HG03060 (cell line): Measurements from ENCODE around the gene HSPB8.

ENCODE experiments used
- ATAC-seq: cut with Tn5 transposase; IDR thresholded peaks from one replicate; pipeline ENCODE4 v1.9.1; 2021; ENCODE audit warnings: low read depth, moderate number of reproducible peaks; ENCODE audit not compliant: unreplicated experiment

HSPB8 gene

DNA sequence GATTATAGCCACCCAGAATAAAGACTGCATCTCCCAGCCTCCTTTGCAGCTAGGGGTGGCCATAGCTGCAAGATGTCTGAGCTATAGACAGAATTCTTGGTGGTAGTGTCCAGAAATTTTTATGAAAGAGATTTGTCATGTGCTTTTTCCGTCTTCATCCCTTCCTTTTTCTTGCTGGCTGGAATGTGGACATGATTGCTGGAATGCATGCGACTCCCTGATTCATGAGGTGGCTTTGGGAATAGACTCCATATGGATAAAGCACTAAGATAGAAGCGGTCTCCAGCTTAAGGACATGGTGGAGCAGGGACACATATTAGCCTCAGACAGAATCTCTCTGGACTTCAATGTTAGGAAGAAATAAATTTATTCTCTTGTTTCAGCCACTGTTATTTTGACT lies 10.0 kb upstream of the HSPB8 start:
- ATAC-seq, result no peak

- ATAC-seq, result no peak
These were observed 9.6 kb upstream of the HSPB8 start for GRCh38 chr12:119169150-119169549.

DNA sequence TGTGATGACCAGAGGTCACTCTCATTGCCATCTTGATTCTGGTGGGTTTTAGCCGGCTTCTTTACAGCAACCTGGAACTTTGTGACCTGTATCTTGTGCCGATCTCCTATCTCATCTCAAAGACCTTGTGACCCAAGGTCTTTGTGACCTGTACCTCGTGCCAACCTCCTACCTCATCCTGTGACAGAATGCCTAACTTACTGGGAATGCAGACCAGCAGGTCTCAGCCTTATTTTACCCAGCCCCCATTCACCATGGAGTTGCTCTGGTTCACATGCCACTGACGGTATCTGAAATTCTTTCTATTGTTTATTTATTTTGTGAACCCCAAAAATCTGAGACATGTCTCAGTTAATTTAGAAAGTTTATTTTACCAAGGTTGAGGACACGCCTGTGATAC lies 7.4 kb upstream of the HSPB8 start:
- no peak for ATAC-seq

DNA sequence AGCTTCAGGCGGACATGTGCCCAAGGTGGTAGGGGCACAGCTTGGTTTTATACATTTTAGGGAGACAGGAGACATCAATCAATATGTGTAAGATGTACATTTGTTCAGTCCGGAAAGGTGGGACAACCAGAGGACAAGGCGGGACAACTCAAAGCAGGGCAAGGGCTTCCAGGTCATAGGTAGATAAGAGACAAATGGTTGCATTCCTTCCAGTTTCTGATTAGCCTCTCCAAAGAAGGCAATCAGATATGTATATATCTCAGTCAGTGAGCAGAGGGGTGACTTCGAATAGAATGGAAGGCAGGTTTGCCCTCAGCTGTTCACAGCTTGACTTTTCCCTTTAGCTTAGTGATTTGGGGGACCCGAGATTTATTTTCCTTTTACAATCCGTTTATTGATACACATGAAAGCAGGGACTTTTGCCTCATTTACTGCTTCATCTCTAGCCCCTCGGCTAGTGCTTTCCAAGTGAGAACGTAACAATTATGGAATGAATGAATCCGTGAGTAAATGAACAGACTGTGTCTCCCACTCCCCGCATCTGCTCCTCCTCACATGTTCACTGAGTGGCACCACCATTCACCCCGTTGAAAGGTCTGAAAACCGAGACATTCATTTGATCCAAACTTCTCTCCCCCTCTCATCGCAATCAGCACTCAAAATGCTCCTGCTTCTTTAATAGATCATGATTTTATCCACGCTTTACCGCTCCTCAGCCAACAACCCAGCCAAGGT lies 6.9 kb upstream of the HSPB8 start:
- no peak for ATAC-seq

DNA sequence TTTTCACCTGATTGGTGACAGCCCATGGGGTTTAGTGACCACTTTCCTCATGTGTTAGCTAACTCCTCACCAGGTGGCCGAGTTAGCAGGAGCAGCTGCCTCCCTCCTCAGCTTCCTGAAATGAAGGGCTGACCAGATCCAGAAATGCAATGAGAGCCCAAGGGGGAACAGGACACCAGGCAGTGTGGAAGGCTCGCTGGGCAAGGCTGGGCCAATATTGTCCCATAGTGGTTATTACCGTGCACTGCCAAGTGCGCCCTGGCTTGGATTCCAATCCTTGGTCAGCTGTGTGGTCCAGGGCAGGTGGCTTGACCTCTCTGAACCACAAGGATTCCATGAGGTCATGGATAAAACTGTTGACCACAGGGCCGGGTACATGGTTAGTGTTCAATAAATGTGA lies 3.6 kb upstream of the HSPB8 start:
- no peak for ATAC-seq

- no peak for ATAC-seq
These were observed 2.3 kb upstream of the HSPB8 start for GRCh38 chr12:119176267-119177055.

DNA sequence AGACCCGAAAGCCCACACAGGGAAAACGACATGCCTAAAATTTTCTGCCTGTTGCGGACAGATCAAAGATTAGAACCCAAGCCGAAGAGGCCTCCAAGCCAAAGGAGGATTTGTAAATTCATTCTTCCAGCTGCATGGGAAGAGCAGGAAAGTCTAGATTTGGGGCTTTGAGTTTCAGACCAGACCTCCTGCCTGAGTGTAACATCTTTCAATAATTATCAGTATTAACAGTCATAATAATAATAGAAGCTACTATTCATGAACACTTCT lies 1.7 kb upstream of the HSPB8 start:
- ATAC-seq, result no peak

DNA sequence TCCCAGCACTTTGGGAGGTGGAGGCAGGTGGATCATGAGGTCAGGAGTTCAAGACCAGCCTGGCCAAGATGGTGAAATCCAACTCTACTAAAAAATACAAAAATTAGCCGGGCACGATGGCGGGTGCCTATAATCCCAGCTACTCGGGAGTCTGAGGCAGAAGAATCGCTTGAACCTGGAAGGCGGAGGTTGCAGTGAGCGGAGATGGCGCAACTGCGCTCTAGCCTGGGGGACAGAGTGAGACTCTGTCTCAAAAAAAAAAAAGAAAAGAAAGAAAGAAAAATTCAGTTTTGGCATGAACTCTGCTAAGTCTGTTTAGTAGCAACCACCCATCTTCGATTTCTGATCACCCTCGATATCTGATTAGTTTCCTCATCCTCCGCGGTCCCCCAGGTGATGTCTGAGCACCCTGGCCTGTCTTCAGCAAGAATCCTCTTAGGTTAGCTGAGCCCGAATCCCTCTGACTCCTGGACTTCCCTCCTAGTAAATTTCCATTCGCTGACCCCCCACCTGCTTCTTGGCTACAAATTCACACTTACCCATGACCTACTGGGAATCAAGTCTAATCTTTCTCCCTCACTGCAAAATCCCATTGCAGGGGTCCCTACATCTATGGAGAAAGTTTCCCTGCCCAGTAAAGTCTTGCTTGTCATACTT lies 879 bp upstream of the HSPB8 start:
- no peak for ATAC-seq

- no peak for ATAC-seq
These were observed 747 bp downstream of the HSPB8 start for GRCh38 chr12:119179335-119180021.

DNA sequence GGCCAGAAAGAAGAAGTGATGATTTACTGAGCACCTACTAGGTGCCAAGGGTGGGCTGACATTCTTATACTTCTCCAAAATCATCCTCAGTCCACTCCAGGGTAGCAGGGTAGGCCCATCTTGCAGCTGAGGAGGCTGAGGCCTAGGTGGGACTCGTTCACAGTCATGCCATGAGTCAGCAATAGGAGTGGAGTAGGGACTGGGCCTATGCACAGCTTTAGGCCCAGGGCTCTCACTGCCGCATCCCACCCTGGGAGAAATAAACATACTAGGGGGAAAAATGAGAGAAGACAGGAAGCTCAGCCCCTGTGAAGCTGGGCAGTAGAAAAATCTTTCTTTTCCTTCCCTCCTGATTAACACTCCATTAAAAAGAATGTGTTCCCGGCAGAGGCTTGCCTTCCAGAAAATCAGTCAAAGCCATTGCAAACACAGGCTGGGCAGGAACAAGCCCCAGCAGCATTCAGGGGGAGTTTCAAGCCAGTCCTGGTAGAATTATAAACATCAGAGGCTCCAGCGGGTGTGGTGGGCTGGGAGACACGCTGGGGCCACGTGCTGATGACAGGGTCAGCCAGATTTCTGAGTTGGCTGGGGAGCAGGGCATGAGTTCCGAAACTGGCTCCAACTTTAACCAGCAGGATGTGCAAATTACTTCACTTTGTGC lies 1.8 kb downstream of the HSPB8 start:
- ATAC-seq, result no peak

DNA sequence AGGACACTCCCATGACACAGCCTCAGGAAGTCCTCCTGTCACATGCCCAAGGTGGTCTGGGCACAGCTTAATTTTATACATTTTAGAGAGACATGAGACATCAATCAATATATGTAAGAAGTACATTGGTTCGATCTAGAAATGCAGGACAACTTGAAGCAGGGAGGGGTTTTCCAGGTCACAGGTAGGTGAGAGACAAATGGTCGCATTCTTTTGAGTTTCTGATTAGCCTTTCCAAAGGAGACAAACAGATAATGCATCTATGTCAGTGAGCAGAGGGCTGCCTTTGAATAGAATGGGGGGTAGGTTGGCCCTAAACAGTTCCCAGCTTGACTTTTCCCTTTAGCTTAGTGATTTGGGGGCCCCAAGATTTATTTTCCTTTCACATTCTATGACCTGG lies 2.5 kb downstream of the HSPB8 start:
- no peak for ATAC-seq

DNA sequence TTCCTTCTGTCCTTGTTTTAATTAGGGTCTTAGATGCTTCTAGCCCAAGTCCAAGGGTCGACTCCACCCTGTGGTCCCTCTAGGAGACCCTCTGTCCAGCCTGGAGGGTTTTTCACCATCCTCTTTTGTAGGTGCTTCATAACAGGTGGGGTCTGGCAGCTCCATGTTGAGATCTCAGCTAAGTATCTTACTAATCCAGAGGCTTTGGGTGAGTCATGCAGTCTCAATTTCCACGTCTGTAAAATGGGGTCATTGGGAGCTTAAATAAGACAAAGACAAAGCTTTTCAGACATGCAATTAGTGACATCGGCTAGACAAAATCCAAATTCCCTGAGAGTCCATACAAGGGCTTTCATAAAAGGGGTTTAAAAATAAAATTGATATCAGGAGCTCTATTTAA lies 3.2 kb downstream of the HSPB8 start:
- no peak for ATAC-seq

DNA sequence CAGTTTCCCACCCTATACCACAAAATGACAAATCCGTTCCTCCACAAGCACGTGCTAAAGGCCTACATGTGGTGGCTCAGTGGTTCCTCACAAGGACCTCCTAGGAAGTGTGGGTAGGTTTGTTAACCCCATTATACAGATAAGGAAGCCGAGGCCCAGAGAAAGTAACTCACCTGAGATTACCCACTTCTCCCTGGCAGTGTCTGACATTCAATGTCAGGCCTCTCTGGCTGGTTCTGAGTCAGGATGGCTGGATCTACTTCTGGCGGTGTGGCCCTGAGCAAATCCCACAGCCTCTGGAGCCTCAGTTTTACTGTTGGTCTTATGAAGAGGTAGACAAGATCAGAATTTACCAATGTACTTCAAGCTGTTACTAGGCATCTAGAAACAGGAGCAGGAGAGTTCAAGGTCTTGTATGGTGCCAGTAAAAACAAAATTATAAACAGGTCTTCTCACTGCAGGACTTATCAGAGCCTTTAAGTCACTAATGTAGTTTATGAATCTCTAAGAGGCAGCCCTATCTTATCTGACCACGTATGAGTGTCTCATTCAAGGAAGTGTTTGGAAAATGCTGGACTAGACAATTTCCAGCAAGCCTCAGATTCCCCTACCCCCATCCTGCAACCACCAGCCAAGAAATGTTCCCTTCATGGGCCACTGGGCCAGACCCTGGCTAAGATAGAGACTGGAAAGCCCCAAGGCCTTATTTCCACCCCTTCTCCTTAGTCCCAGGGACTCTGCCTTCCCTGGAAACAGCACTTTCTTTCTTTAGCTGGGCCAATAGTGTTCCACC lies 4.2 kb downstream of the HSPB8 start:
- no peak for ATAC-seq

DNA sequence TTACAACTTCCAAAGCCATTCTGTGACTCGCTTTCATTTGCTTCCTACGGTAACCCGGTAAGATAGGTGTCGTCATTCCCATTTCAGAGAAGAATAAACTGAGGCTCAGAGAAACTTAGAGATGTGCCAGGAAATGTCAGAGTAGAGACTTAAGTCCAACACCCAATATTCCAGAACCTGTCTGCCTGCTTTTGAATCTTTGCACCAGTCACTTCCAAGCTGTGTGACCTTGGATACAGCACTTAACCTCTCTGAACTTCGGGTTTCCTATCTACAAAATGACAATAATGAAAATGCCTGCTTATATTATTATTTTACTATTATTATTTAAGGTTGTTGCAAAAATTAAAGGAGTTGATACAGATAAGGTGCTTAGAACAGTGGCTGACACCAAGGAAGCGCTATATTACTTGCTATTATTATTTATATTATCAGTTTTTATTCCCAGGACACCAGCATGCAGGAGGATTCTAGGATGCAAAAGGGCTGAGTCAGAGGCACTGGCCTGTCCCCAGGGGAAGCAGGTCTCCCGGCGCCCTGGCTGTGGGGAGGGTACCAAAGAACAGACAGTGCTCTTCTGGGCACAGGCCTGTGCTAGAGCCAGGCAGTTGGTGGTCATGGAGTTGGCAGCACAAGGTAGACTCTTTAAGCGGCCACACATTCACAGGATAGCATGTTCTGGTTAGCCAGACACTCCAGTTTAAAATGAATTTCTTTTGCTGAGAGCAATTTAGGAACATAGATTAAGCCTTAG lies 5.4 kb downstream of the HSPB8 start:
- ATAC-seq, result no peak

GRCh38 chr12:119195256-119195655 lies 16.5 kb downstream of the HSPB8 start:
- ATAC-seq, result no peak

GRCh38 chr12:119198440-119198839 lies 19.7 kb downstream of the HSPB8 start:
- no peak for ATAC-seq

GRCh38 chr12:119200601-119201000 lies 21.9 kb downstream of the HSPB8 start:
- ATAC-seq, result no peak

- ATAC-seq, result no peak
These were observed 23.2 kb downstream of the HSPB8 start for GRCh38 chr12:119201789-119202543.

DNA sequence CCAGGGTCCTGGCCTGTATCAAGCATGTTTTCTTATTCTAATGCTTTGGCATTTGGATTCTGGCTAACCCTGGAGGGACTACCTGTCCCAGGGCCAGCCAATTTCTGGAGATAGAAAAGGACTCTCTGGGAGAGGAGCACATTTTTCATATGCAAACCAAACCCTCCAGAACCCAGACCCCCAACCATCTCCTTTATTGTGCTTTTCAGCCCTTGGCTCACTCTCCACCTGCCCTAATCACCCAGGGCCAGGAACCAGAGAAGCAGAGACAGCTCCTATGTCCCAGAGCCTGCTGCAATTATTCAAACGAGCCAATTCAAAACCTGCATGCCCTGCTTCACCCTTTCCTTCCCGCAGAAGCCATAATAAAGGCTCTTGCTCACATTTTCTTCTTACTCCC lies 23.8 kb downstream of the HSPB8 start:
- no peak for ATAC-seq
